ENCODE measurements around the gene BBS1. TPM values are rescaled to one million over a fixed set of nuclear protein-coding genes. Genes with fewer than 3 reads are reported as not detected.

BBS1 gene
- total RNA-seq, 1 donor from 2014 or later = 71.8 TPM

- Mint-ChIP-seq H3K4me1 (ENCODE audit: unreplicated experiment) (peaks cover 13% of the 10 kb centered on the region), H3K27me3 (no peaks in the 10 kb centered on the region), H3K4me3 (no peak overlapping the region), H3K36me3 (peaks cover 4% of the 10 kb centered on the region), H3K27ac (no peak overlapping the region), H3K9me3 (no peaks in the 10 kb centered on the region)
- no peak for TF ChIP-seq CTCF (conservative IDR thresholded peaks at IDR 0.05)
- DNase-seq (ENCODE audit: extremely low spot score, unreplicated experiment) = no peak
Measured at GRCh38 chr11:66473608-66474515, 36.6 kb upstream of the BBS1 start.

- Mint-ChIP-seq H3K4me1 (ENCODE audit: unreplicated experiment) (peaks cover 16% of the 10 kb centered on the region), H3K9me3 (no peaks in the 10 kb centered on the region), H3K27me3 (no peaks in the 10 kb centered on the region), H3K36me3 (peaks cover 4% of the 10 kb centered on the region), H3K4me3 (no peak overlapping the region), H3K27ac (no peak overlapping the region)
- DNase-seq (ENCODE audit: extremely low spot score, unreplicated experiment) = no peak
- TF ChIP-seq CTCF (conservative IDR thresholded peaks at IDR 0.05) = no peak
Measured at GRCh38 chr11:66475349-66476172, 34.9 kb upstream of the BBS1 start.

- Mint-ChIP-seq H3K4me1 (ENCODE audit: unreplicated experiment) (peaks cover 19% of the 10 kb centered on the region), H3K27me3 (no peaks in the 10 kb centered on the region), H3K4me3 (peak overlapping the region; percentile 51), H3K27ac (no peak overlapping the region), H3K9me3 (no peaks in the 10 kb centered on the region), H3K36me3 (peaks cover 4% of the 10 kb centered on the region)
- DNase-seq (ENCODE audit: extremely low spot score, unreplicated experiment) = no peak
- TF ChIP-seq CTCF (conservative IDR thresholded peaks at IDR 0.05) = no peak
Measured at GRCh38 chr11:66476173-66476840, 34.1 kb upstream of the BBS1 start.

DNA sequence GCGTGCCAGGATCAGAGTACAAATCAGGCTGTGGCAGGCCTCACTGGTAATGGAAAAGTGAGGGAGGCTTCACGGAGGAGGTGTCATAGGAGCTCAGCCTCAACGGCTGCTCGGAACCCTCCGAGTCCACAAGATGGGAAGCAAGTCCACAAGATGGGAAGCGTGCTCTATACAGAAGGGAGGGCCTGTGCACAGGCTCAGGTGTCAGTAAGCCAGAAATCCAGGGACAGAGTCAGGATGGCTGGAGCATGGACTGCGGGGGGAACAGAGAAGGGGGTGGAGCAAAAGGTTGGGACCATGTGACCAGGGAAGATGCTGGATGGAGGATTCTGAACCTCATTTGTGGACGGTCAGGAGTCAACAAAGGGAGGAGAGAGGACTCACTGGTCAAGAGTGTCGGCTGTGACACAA lies 33.6 kb upstream of the BBS1 start:
- TF ChIP-seq CTCF (conservative IDR thresholded peaks at IDR 0.05) = no peak
- DNase-seq (ENCODE audit: extremely low spot score, unreplicated experiment) = no peak
- H3K36me3 Mint-ChIP-seq = peaks cover 4% of the 10 kb centered on the region
- H3K27me3 Mint-ChIP-seq = no peaks in the 10 kb centered on the region
- H3K4me3 Mint-ChIP-seq = peak overlapping the region; percentile 51
- no peaks in the 10 kb centered on the region for H3K9me3 Mint-ChIP-seq
- no peak overlapping the region for H3K27ac Mint-ChIP-seq
- peaks cover 19% of the 10 kb centered on the region for H3K4me1 Mint-ChIP-seq (ENCODE audit: unreplicated experiment)
